Prostate gland (tissue), 2 donors: ENCODE data around the gene MED15. TPM values are rescaled to one million over a fixed set of nuclear protein-coding genes. Genes with fewer than 3 reads are reported as not detected.

Experiments used
- DNase-seq: peaks from one replicate; pipeline ENCODE4 v3.0.0-alpha.2; 2019; ENCODE audit warnings: low spot score
- H3K27ac ChIP-seq, 2 donors: fragments of 200-600 bp; sonication (generic); 2 replicates each; pipeline ENCODE4 v1.5.1; 2017 to 2019
- H3K27me3 ChIP-seq: fragments of 200-600 bp; sonication (generic); replicated peaks from 2 replicates; pipeline ENCODE4 v1.5.1; 2019; ENCODE audit not compliant: insufficient read depth
- H3K36me3 ChIP-seq, 2 donors: fragments of 200-600 bp; sonication (generic); 1 replicate in 1 of 2; 2 replicates in 1 of 2; pipeline versions ENCODE4 v1.5.1 to v1.8.1; 2017 to 2019
- H3K4me1 ChIP-seq: fragments of 200-600 bp; sonication (generic); replicated peaks from 2 replicates; pipeline ENCODE4 v1.5.1; 2019
- H3K4me3 ChIP-seq, 2 donors: fragments of 200-600 bp; sonication (generic); 2 replicates each; pipeline ENCODE4 v1.5.1; 2017 to 2019
- H3K9me3 ChIP-seq: fragments of 200-600 bp; sonication (generic); 2 replicates; pipeline ENCODE4 v1.5.1; 2017
- CTCF ChIP-seq, 4 experiments: fragments of 200-600 bp in 2 of 4; fragments of 450-650 bp in 2 of 4; sonication (generic) in 2 of 4; IDR thresholded peaks; 1 replicate in 3 of 4; 2 replicates in 1 of 4; pipeline ENCODE4 v1.5.1; 2016 to 2019; ENCODE audit warnings: antibody characterized with exemption in 4 of 4, mild to moderate bottlenecking in 2 of 4, moderate library complexity in 2 of 4
- POLR2A ChIP-seq: fragments of 450-650 bp; IDR thresholded peaks from one replicate; pipeline ENCODE4 v1.6.1; 2016; ENCODE audit warnings: antibody characterized with exemption, mild to moderate bottlenecking
- POLR2AphosphoS5 ChIP-seq: sonication (generic); formaldehyde crosslinking; IDR thresholded peaks from one replicate; pipeline ENCODE4 v1.6.1; 2017; ENCODE audit warnings: antibody characterized with exemption
- WGBS: methylation state at CpG from one replicate; pipeline ENCODE4 v1.1.5; 2018; 5-methylcytosine and 5-hydroxymethylcytosine counted together
- intact Hi-C: fragments of 100-400 bp; cut with DNase I; formaldehyde crosslinking; loops from one replicate; pipeline ENCODE4 v1.14.2; 2022
- total RNA-seq, 2 donors: library from RNA; depleted of rRNA; stranded (reverse); fragments of >200 nt; gene quantifications; one replicate each; pipeline ENCODE4 v1.1.0, GENCODE V29; 2016

The MED15 gene
- total RNA-seq, 2 donors from 2014 or later: 43.2 to 87.1 TPM

DNA sequence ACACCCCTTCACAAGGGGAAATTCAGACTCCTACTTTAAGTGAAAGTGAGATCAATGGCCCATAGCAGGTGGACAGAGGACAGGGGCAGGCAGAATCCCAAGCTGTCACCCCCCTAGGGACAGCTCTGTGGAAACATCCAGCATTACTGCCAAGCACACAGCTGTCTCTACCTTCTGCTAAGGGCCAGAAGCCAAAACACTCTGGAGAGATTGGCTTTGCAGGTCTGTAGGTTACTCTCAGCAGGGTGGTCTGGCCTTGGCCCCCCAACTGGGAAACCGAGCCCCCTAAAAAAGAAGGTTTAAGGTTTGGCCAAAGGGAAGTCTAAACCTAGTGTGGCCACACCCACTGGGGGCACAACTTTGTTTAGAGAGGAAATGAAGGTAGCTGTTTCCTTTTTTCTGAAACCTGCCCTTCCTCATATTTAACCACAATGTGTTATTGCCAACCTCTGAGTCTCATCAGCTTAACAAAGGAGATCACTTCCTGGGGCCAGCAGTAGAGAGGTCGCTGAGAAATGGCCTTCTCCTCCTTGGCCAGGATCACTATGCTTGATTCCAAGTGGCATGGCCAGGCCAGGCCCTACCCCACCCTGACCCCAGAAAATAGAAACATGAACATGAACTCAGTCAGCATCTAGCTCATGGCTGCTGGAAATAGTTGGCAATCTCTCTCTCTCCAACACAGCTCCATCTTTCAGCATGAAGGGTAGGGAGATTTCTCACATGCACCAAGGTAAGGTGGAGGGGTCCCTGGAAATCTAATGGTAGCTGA is 43.9 kb upstream of the MED15 start:
- H3K9me3 ChIP-seq: no peaks in the 10 kb centered on the region
- no peak overlapping the region for H3K27ac ChIP-seq
- H3K36me3 ChIP-seq: no peaks in the 10 kb centered on the region
- no peaks in the 10 kb centered on the region for H3K27me3 ChIP-seq
- no peak for DNase-seq
- WGBS: 64% methylated on average over 2 of the region's 2 CpGs
- intact Hi-C loops: no loop called here
- no peak for TF ChIP-seq POLR2A
- TF ChIP-seq CTCF (IDR thresholded peaks at IDR 0.05): no peak
- TF ChIP-seq POLR2AphosphoS5: no peak
- H3K4me1 ChIP-seq: no peaks in the 10 kb centered on the region
- no peak overlapping the region for H3K4me3 ChIP-seq

DNA sequence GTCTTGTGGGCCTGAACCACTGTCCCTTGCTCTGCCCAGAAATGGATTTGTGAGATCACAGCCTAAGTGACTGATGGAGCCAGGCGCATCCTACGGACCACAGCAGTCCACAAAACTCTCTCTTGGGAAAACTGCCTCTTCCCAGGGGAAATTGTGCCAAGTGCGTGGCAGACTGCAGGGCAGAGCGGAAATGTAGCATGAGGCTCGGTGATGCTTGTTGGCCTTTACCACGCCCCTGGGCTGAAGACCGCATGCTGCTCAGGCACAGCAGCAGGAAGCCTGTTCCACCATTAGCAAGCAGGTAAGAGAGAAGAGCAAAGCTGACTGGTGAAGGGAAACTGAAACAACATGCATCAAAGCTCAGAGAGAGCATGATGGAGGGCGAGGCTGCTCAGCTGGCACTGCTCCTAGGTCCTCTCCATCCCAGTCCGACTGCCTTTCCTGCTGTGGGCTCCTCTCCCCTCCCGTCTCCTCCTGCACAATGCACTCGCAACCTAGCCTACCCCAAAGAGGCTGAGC is 43.3 kb upstream of the MED15 start:
- Histone ChIP-seq H3K9me3 (no peaks in the 10 kb centered on the region), H3K4me1 (no peaks in the 10 kb centered on the region), H3K27ac (no peak overlapping the region), H3K27me3 (no peaks in the 10 kb centered on the region), H3K36me3 (no peaks in the 10 kb centered on the region), H3K4me3 (no peak overlapping the region)
- intact Hi-C loops: no loop called here
- no peak for DNase-seq
- WGBS: 89% methylated on average over 11 of the region's 11 CpGs
- TF ChIP-seq CTCF (IDR thresholded peaks at IDR 0.05): no peak
- TF ChIP-seq POLR2AphosphoS5: no peak
- no peak for TF ChIP-seq POLR2A

DNA sequence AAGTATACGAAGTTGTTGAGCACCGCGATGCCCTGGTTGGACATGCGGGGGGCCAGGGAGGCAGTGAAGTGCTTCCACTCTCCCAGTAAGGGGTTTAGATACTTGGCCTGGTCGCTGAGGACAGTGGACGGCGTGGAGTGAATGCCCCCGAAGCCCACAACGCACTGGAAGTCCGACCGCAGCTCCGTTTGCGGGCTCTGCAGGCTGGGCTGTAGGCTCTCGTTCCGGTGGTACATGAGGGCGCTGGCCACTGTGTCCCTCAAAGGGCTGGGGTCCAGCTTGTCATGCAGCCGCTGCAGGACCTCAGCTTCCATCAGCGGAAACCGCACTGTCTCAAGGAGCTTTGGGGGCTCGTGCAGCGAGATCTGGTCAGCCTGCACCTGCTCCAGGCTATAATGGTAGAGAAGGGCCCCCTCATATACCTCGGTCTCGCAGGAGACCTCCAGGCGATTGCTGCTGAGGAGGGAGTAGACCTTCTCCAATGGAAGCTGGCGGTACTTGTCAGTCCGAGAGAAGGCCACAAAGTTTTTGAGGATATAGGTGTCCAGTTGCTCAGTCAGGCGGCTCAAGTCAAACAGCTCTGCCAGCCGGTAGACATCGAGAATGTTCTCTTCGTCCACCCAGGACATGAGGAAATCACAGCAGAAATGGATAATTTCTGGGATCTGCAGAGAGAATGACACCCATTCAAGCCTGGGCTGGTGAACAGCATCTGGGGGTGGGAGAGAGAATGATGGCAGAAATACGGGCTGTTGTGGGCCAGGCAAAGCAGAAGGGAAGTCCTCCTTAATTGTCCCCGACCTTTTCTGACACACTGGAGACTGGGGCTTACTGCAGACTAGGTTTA is 42.3 kb upstream of the MED15 start:
- Histone ChIP-seq H3K9me3 (no peaks in the 10 kb centered on the region), H3K4me1 (no peaks in the 10 kb centered on the region), H3K4me3 (no peak overlapping the region), H3K27ac (no peak overlapping the region), H3K36me3 (no peaks in the 10 kb centered on the region), H3K27me3 (no peaks in the 10 kb centered on the region)
- intact Hi-C loops: no loop called here
- WGBS: 93% methylated on average over 32 of the region's 32 CpGs
- no peak for DNase-seq
- TF ChIP-seq POLR2AphosphoS5 (no peak), CTCF (IDR thresholded peaks at IDR 0.05) (no peak), POLR2A (no peak)

- Histone ChIP-seq H3K4me3 (no peak overlapping the region), H3K27me3 (no peaks in the 10 kb centered on the region), H3K27ac (no peak overlapping the region), H3K36me3 (no peaks in the 10 kb centered on the region), H3K4me1 (no peaks in the 10 kb centered on the region), H3K9me3 (no peaks in the 10 kb centered on the region)
- WGBS: 88% methylated on average over 5 of the region's 5 CpGs
- TF ChIP-seq POLR2A: no peak
- no peak for TF ChIP-seq POLR2AphosphoS5
- TF ChIP-seq CTCF (IDR thresholded peaks at IDR 0.05): no peak
- DNase-seq: no peak
- intact Hi-C loops: no loop called here
Observed at GRCh38 chr22:20465759-20466077, 41.7 kb upstream of the MED15 start.
